C4-2B (cell line): ENCODE results near the gene PAK3.

ENCODE experiments used
- ZFX ChIP-seq: fragments of 450-650 bp; IDR thresholded peaks from 2 replicates; pipeline ENCODE4 v1.6.1; 2017
- TF ChIP-seq, protein P1 (sequence below): fragments of 450-650 bp; conservative IDR thresholded peaks from 2 replicates; pipeline ENCODE4 v1.5.1; 2017; ENCODE audit warnings: mild to moderate bottlenecking

- TF ChIP-seq, protein P1, sequence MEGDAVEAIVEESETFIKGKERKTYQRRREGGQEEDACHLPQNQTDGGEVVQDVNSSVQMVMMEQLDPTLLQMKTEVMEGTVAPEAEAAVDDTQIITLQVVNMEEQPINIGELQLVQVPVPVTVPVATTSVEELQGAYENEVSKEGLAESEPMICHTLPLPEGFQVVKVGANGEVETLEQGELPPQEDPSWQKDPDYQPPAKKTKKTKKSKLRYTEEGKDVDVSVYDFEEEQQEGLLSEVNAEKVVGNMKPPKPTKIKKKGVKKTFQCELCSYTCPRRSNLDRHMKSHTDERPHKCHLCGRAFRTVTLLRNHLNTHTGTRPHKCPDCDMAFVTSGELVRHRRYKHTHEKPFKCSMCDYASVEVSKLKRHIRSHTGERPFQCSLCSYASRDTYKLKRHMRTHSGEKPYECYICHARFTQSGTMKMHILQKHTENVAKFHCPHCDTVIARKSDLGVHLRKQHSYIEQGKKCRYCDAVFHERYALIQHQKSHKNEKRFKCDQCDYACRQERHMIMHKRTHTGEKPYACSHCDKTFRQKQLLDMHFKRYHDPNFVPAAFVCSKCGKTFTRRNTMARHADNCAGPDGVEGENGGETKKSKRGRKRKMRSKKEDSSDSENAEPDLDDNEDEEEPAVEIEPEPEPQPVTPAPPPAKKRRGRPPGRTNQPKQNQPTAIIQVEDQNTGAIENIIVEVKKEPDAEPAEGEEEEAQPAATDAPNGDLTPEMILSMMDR = no peak
- no peak for TF ChIP-seq ZFX
These were observed 63.2 kb downstream of the PAK3 start for GRCh38 chrX:111159232-111159631.
